WI38 (cell line): ENCODE results near the gene PCSK5.

Experiments used
- H3K4me3 ChIP-seq: 2 replicates; pipeline ENCODE4 v1.5.1; 2011; ENCODE audit warnings: low read depth, mild to moderate bottlenecking, control low read depth, low read length
- TF ChIP-seq, protein P1 (sequence below): IDR thresholded peaks from 2 replicates; pipeline ENCODE4 v1.5.1; 2012; ENCODE audit warnings: low read depth, mild to moderate bottlenecking, control low read depth, low read length

Gene PCSK5

DNA sequence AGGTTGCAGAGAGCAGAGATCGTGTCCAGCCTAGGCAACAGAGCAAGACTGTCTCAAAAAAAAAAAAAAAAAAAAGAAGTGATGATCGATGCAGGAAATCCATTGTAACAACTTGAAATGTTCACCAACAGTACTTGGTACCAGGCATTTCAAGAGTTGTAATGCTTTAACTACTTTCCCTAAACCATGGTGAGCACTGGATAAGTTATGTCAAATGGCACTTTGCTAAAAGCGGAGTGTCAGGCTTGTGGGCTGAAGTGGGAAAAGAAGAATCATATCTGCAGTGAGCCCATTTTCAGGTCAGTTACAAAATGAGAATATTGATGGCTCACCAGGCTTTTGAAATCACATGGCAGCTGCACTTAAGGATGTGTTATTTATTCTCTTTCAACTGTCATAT is 301.5 kb downstream of the PCSK5 start:
- H3K4me3 ChIP-seq = no peak overlapping the region
- TF ChIP-seq, protein P1, sequence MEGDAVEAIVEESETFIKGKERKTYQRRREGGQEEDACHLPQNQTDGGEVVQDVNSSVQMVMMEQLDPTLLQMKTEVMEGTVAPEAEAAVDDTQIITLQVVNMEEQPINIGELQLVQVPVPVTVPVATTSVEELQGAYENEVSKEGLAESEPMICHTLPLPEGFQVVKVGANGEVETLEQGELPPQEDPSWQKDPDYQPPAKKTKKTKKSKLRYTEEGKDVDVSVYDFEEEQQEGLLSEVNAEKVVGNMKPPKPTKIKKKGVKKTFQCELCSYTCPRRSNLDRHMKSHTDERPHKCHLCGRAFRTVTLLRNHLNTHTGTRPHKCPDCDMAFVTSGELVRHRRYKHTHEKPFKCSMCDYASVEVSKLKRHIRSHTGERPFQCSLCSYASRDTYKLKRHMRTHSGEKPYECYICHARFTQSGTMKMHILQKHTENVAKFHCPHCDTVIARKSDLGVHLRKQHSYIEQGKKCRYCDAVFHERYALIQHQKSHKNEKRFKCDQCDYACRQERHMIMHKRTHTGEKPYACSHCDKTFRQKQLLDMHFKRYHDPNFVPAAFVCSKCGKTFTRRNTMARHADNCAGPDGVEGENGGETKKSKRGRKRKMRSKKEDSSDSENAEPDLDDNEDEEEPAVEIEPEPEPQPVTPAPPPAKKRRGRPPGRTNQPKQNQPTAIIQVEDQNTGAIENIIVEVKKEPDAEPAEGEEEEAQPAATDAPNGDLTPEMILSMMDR = no peak

DNA sequence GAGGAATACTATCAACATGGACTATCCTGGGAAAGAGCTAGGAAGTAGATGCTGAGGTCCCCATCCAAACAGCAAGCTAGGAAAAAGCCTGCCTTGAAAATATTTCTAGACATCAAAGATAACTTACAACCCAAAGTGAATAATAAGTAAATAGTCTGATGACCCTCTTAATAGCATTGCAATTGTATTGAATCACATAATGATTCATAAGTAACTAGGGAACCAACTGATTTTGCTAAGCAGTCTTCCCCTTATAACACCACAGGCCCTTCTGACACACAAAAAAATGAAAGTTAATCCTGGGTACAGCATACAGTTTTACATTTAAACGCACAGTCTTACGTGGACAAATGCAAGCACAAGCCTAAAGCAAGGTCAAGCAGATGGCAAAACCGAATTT is 304.4 kb downstream of the PCSK5 start:
- H3K4me3 ChIP-seq = no peak overlapping the region
- TF ChIP-seq, protein P1 = no peak

DNA sequence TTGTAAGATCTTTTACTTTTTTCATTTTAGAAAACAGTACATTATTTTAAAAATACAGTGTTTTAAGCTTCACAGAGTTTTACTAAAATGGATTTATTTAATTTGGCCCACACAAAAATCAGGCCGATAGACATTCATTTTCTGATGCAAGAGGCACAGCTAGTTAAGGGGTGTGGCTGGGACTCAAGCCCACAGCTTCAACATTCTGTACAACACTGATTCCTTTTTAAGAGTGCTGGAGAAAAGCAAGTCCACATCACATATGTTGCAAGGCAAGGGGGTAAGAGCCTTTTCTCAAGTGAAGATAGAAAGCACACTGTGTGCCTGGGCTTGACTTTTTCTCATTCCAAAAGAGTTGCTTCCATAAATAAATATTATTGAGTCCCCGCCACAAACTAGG is 307.9 kb downstream of the PCSK5 start:
- TF ChIP-seq, protein P1 = no peak
- no peak overlapping the region for H3K4me3 ChIP-seq

DNA sequence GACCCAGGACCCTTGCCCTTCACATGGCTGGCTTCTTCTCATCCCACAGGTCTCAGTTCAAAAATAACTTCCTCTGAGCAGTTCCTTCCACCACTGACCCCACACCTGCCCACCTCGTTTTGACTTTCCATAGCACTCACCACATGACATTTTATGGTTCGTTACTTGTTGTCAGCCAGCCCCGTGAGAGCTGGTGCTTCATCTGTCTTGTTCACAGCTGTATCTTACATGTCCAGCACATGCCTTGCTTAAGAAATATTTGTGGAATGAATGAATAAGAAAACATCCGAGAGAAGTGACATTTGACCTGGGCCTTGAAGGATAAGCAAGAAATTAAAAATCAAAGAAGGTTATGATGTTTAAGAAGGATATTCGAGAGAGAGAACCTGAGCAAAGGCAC is 309.8 kb downstream of the PCSK5 start:
- TF ChIP-seq, protein P1 = no peak
- no peak overlapping the region for H3K4me3 ChIP-seq

DNA sequence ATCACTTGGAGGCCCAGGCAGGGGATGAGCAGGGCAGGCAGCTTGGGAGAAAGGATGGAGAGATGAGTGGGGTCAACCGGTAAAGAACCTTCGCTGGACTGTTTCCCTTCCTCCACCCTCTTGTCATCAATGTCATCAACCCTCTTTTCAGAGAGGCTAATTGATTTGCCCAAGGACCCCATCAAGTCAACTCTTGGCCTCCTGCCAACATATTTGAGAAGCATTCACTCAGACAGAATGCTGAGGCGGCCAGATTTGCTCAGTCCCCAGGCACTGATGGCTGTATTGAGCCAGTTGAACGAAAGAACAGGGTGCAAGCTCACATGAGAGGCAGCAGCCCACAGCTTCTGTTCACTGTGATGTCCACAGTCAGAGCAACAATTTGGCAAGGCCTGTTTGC is 310.3 kb downstream of the PCSK5 start:
- TF ChIP-seq, protein P1 = no peak
- H3K4me3 ChIP-seq = no peak overlapping the region

DNA sequence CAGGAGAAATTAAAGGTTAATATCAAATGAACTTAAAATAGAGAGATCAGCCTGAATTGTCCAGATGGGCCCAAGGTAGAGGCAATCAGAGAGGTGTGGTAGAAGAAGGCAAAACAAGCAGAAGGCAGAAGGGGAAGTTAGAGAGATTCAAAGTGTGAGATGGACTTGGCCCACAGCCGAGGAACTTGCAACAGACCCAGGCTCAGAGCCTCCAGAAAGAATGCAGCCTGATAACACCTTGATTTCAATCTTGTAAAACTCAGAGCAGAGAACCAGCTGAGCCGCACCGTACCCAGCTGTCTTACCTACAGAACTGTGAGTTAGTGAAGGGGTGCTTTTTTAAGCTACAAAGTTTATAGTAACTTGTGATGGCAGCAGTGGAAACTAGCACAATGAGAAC is 312.9 kb downstream of the PCSK5 start:
- H3K4me3 ChIP-seq = no peak overlapping the region
- TF ChIP-seq, protein P1 = no peak

DNA sequence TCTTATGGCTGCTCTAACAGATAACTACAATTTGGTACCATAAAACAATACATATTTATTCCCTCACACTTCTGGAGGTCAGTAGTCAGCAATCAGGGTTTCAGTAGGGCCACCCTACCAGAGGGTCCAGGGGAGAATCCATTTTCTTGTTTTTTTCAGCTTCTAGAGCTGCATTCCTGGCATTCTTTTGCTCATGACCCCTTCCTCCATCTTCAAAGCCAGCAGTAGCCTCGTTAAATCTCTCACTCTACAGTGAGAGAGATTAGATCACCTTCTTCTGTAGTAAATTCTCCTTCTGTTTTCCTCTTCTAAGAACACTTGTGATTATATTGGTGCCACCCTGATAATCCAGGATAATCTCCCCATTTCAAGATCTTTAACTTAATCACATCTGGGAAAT is 316.3 kb downstream of the PCSK5 start:
- H3K4me3 ChIP-seq = no peak overlapping the region
- TF ChIP-seq, protein P1 = no peak
